Gastroesophageal sphincter (tissue), 3 donors: Measurements from ENCODE around the gene ARF6.

ENCODE experiments used
- CTCF ChIP-seq, 4 experiments: fragments of 200-600 bp in 2 of 4; fragments of 450-650 bp in 2 of 4; sonication (generic) in 1 of 4; IDR thresholded peaks; one replicate each; pipeline ENCODE4 v1.5.1; 2017 to 2019; ENCODE audit warnings: antibody characterized with exemption in 4 of 4, mild to moderate bottlenecking in 2 of 4, moderate library complexity in 2 of 4
- EP300 ChIP-seq: sonication (generic); formaldehyde crosslinking; IDR thresholded peaks from one replicate; pipeline ENCODE4 v1.6.1; 2017; ENCODE audit warnings: antibody characterized with exemption, mild to moderate bottlenecking
- POLR2A ChIP-seq, 2 donors: fragments of 450-650 bp; IDR thresholded peaks; one replicate each; pipeline ENCODE4 v1.6.1; 2017; ENCODE audit warnings: antibody characterized with exemption in 2 of 2, mild to moderate bottlenecking in 2 of 2, moderate library complexity in 1 of 2
- POLR2AphosphoS5 ChIP-seq: sonication (generic); formaldehyde crosslinking; IDR thresholded peaks from one replicate; pipeline ENCODE4 v1.6.1; 2017; ENCODE audit warnings: antibody characterized with exemption

GRCh38 chr14:49875640-49876198 is 17.2 kb upstream of the ARF6 start:
- no peak for TF ChIP-seq CTCF (IDR thresholded peaks at IDR 0.05)
- no peak for TF ChIP-seq POLR2A (IDR thresholded peaks at IDR 0.05)
- no peak for TF ChIP-seq POLR2AphosphoS5
- TF ChIP-seq EP300, result no peak
